ENCODE data around the gene BIRC3.

GRCh38 chr11:102314784-102315183, 2.5 kb upstream of the BIRC3 start:
- TF ChIP-seq, protein P1, sequence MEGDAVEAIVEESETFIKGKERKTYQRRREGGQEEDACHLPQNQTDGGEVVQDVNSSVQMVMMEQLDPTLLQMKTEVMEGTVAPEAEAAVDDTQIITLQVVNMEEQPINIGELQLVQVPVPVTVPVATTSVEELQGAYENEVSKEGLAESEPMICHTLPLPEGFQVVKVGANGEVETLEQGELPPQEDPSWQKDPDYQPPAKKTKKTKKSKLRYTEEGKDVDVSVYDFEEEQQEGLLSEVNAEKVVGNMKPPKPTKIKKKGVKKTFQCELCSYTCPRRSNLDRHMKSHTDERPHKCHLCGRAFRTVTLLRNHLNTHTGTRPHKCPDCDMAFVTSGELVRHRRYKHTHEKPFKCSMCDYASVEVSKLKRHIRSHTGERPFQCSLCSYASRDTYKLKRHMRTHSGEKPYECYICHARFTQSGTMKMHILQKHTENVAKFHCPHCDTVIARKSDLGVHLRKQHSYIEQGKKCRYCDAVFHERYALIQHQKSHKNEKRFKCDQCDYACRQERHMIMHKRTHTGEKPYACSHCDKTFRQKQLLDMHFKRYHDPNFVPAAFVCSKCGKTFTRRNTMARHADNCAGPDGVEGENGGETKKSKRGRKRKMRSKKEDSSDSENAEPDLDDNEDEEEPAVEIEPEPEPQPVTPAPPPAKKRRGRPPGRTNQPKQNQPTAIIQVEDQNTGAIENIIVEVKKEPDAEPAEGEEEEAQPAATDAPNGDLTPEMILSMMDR (IDR thresholded peaks at IDR 0.05) = no peak
- TF ChIP-seq POLR2A (IDR thresholded peaks at IDR 0.05) (no peak), POLR2AphosphoS5 (IDR thresholded peaks at IDR 0.05) (no peak)

All from breast epithelium (tissue), 3 donors.